Choroid plexus epithelial cell (primary cell): ENCODE data around the gene CCDC174.

Experiments
- DNase-seq: peaks from one replicate; pipeline ENCODE4 v3.0.0-alpha.2; 2010; ENCODE audit warnings: low read depth
- H3K4me3 ChIP-seq: 2 replicates; pipeline ENCODE4 v1.5.1; 2011; ENCODE audit warnings: low read depth, mild to moderate bottlenecking, control low read depth, low read length, moderate library complexity
- CTCF ChIP-seq: conservative IDR thresholded peaks from 2 replicates; pipeline ENCODE4 v1.5.1; 2011; ENCODE audit warnings: low read depth, mild to moderate bottlenecking, control low read depth, inconsistent platforms, low read length, moderate library complexity

The CCDC174 gene

DNA sequence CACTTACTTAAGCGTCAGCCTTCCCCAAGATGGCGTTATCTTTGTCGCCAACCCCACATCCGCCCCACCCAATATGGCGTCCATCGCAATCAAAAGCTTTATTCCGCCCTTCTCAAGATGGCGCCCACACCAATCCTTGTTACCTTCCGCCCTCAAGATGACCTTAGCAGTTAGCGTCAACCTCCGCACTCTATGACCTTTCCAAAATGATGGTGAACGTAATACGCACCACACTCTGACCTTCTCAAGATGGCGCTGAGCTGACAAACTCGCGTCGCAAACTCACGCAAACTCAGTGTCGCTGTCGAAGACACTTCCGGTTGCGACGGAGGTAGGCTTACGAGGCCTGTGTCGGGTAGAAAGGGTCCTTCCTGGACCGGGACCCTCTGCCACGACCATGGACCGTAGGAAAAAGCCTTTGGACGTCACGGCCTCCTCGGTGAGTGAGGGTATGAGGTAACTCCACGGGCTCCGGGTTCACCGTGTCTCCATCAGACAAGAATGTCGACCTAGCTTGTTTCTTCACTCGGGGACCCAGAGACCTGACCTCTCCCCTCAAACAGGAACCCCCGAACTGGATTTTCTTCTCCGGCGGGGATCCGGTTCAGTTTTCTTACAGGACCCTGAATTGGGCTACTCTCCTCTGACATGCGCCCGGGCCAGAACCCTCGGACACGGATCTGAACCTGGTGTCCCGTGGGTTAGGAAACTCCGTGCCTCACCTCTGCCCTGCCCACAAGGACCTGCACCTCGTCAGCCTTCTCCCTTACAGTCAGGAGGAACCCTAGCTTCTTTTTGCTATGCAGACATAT lies at the start of gene CCDC174:
CCDC174 (plus strand) TSS at position 323 of the 812 bp plus-strand sequence; CDS start at position 398, 75 bp downstream.
- DNase-seq: peak; percentile 98
- H3K4me3 ChIP-seq: peak within 1 kb of the TSS; percentile 98
- no peak for TF ChIP-seq CTCF

DNA sequence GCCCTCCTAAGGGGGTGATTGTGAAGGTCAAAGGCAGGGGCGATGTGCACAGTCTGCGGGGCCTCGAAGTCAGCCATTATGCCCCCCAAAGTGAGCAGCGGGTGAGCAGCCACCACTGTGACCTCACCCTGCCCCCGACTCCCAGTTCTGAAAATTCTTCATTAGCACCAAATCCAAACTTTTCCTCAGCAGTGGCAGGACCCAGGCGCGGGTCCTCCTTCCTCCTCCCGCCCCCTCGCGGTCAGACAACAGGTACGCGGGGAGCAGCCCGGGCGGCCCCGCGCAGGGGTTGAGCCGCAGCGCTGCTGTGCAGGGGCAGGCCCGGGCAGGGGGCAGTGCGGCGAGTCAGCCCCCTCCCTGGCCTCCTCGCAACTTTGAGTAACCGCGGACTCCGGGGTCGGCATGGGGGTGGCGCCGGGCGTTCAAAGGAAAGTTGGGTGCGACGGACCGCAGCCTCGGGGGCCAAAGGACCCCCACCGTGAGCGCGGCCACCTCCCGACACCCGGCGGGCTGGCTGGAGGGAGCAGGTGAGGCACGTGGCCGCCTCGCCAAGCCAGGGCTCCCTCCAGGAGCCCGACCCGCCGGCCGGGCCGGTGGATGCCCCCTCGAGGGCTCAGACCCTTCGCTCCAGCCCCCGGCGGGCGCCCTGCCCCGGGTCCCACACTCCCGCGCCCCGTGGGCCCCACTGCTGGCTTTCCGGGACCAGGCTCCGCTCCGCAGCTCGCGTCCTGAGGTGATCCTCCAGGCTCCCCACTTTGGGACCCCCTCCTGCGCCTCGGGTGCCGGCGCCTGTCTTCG lies 49.4 kb upstream of the CCDC174 start:
- no peak overlapping the region for H3K4me3 ChIP-seq
- no peak for TF ChIP-seq CTCF
- no peak for DNase-seq

- no peak for DNase-seq
- H3K4me3 ChIP-seq: no peak overlapping the region
- TF ChIP-seq CTCF: no peak
Measured at GRCh38 chr3:14602804-14603644, 48.5 kb upstream of the CCDC174 start.

DNA sequence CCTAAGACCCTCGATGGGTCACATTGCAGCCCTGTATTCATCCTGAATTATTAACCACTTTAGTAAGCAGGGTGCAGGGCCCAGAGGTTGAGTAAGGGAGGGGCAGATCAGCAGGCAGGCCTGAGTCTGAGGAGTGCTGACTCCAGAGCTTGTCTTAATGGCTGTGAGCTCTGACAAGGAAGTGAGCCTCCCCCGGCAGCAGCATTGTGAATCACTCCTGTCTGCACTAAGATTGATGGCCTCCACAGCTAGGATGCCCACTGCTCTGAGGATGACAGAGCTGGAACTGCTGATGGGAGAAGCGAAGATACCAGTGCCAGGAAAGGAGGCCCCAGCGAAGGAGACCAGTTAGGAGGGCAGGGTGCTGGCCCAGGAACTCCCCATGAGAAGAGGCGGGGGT lies 46.5 kb upstream of the CCDC174 start:
- no peak overlapping the region for H3K4me3 ChIP-seq
- DNase-seq: no peak
- no peak for TF ChIP-seq CTCF

- no peak overlapping the region for H3K4me3 ChIP-seq
- no peak for DNase-seq
- no peak for TF ChIP-seq CTCF
Measured at GRCh38 chr3:14605744-14606143, 45.8 kb upstream of the CCDC174 start.

DNA sequence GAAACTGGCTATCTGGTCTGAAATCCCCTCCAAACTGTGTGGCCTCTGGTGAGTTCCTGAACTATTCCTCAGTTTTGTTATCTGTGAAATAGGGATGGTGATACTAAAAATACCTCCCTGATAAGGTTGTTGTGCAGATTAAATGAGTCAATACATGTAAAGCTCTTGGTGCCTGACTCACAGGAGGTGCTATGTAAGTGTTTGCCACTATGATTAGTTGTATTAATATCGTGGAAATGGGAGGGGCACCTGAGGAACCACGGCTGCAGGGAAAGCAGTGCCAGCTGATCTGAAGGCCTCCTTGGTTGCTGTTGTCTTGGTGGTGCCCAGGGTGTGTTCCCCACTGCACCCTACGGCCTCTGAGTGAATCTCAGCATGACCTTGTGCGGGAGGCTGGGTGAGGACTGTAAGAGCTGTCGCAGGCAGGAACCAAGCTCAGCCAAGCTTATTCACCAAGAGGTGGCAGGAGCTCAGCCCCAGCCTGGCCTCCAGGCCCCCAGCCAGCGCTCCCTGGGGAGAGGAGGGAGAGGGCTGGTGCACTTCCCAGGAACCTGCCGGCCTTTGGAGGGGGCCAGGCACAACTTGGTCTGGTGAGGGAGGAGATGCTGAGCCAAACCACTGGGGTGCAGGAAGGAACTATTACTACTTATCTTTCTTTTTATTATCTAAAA lies 44.8 kb upstream of the CCDC174 start:
- no peak for TF ChIP-seq CTCF

More for the DNA sequence above, 44.8 kb upstream of the CCDC174 start:
- no peak overlapping the region for H3K4me3 ChIP-seq
- no peak for DNase-seq
